Keratinocyte (primary cell): ENCODE measurements around the gene TARS2. TPM values are rescaled to one million over a fixed set of nuclear protein-coding genes. Genes with fewer than 3 reads are reported as not detected.

ENCODE experiments used
- DNase-seq: peaks from one replicate; pipeline ENCODE4 v3.0.0-alpha.2; 2011; ENCODE audit warnings: low read depth, missing footprints, low spot score
- FAIRE-seq: peaks from 2 replicates; lab custom pipeline; 2011; peaks lifted over from hg19 to GRCh38; lab: Jason Lieb, UNC
- H2AFZ ChIP-seq: 2 replicates; pipeline ENCODE4 v1.6.0; 2012; ENCODE audit warnings: low read length, control low read depth, inconsistent platforms; ENCODE audit not compliant: control insufficient read depth
- H3K27ac ChIP-seq: 2 replicates; pipeline ENCODE4 v1.5.1; 2011; ENCODE audit warnings: low read length; ENCODE audit not compliant: control insufficient read depth, insufficient read depth
- H3K27me3 ChIP-seq: 3 replicates; pipeline ENCODE4 v1.6.0; 2011; ENCODE audit warnings: low read length; ENCODE audit not compliant: control insufficient read depth, insufficient read depth; ENCODE audit errors: extremely low read depth
- H3K36me3 ChIP-seq, 2 experiments: 2 replicates in 1 of 2; 3 replicates in 1 of 2; pipeline ENCODE4 v1.5.1; 2011; ENCODE audit warnings: low read length in 2 of 2, mild to moderate bottlenecking in 1 of 2; ENCODE audit not compliant: control insufficient read depth in 2 of 2, insufficient read depth in 2 of 2; ENCODE audit errors: extremely low read depth in 1 of 2
- H3K4me1 ChIP-seq: 3 replicates; pipeline ENCODE4 v1.5.1; 2011; ENCODE audit warnings: low read length; ENCODE audit not compliant: control insufficient read depth, insufficient read depth; ENCODE audit errors: extremely low read depth
- H3K4me2 ChIP-seq: 3 replicates; pipeline ENCODE4 v1.6.0; 2011; ENCODE audit warnings: low read depth, low read length; ENCODE audit not compliant: control insufficient read depth, insufficient read depth; ENCODE audit errors: extremely low read depth
- H3K4me3 ChIP-seq, 3 experiments: fragments of 200-600 bp in 1 of 3; sonication (generic) in 1 of 3; 2 replicates in 2 of 3; 3 replicates in 1 of 3; pipeline ENCODE4 v1.5.1; 2011 to 2016; ENCODE audit warnings: low read length in 3 of 3, mild to moderate bottlenecking in 3 of 3, control low read depth in 2 of 3, inconsistent platforms in 1 of 3, low read depth in 1 of 3, mixed read lengths in 1 of 3, mixed run types in 1 of 3, moderate library complexity in 1 of 3; ENCODE audit not compliant: control insufficient read depth in 2 of 3, insufficient read depth in 2 of 3; ENCODE audit errors: extremely low read depth in 1 of 3
- H3K79me2 ChIP-seq: 2 replicates; pipeline ENCODE4 v1.6.0; 2012; ENCODE audit warnings: low read length; ENCODE audit not compliant: control insufficient read depth, insufficient read depth
- H3K9ac ChIP-seq: 3 replicates; pipeline ENCODE4 v1.6.0; 2011; ENCODE audit warnings: low read length; ENCODE audit not compliant: control insufficient read depth, insufficient read depth; ENCODE audit errors: extremely low read depth
- H3K9me1 ChIP-seq: 3 replicates; pipeline ENCODE4 v1.6.0; 2011; ENCODE audit warnings: low read length; ENCODE audit not compliant: control insufficient read depth, insufficient read depth; ENCODE audit errors: extremely low read depth
- H3K9me3 ChIP-seq: 2 replicates; pipeline ENCODE4 v1.5.1; 2012; ENCODE audit warnings: low read depth, low read length; ENCODE audit not compliant: control insufficient read depth
- H4K20me1 ChIP-seq: 3 replicates; pipeline ENCODE4 v1.6.0; 2011; ENCODE audit warnings: low read length; ENCODE audit not compliant: control insufficient read depth, insufficient read depth; ENCODE audit errors: extremely low read depth
- CTCF ChIP-seq, 3 experiments: IDR thresholded peaks in 1 of 3; conservative IDR thresholded peaks in 1 of 3; optimal IDR thresholded peaks in 1 of 3; 2 replicates in 2 of 3; 3 replicates in 1 of 3; pipeline versions ENCODE3 to v1.5.1; 2011; ENCODE audit warnings: low read length in 3 of 3, mild to moderate bottlenecking in 3 of 3, moderate library complexity in 2 of 3, control low read depth in 1 of 3, inconsistent platforms in 1 of 3; ENCODE audit not compliant: insufficient read depth in 2 of 3; ENCODE audit errors: extremely low read depth in 1 of 3
- EZH2 ChIP-seq: IDR thresholded peaks from one replicate; pipeline ENCODE4 v1.6.1; 2012; ENCODE audit warnings: inconsistent platforms, mild to moderate bottlenecking, low read length, moderate library complexity
- dilution Hi-C: fragments of 300-500 bp; cut with MboI; formaldehyde crosslinking; loops from one replicate; pipeline ENCODE4 v1.7.0; 2020; ENCODE audit warnings: low sequenced_read_pairs; ENCODE audit not compliant: extremely low pct_ligation_motif_present
- polyA plus RNA-seq, 5 experiments: library from polyadenylated mRNA; depleted of rRNA in 3 of 5; stranded (reverse) in 3 of 5; stranded (forward) in 1 of 5; unstranded in 1 of 5; fragments of >200 nt; gene quantifications; 1 replicate in 1 of 5; 2 replicates in 3 of 5; 3 replicates in 1 of 5; pipeline versions ENCODE4 v1.2.1 to v1.2.3, GENCODE V29; 2011 to 2012; ENCODE audit warnings: missing spikeins in 2 of 5, low read depth in 1 of 5, low replicate concordance in 1 of 5

The TARS2 gene
- polyA plus RNA-seq, 1 donor (not counting 4 experiments of a cell fraction or from before 2014, with no cell fraction given) = 28.4 TPM

- Histone ChIP-seq H3K27ac (peak within 1 kb of the TSS; percentile 66), H3K27me3 (no peaks in the 10 kb centered on the region), H3K9me1 (no peaks in the 10 kb centered on the region), H3K9me3 (no peaks in the 10 kb centered on the region), H3K4me3 (peak within 1 kb of the TSS; percentile 40 to 72 (median 45)), H3K9ac (peak within 1 kb of the TSS; percentile 67), H3K36me3 (peaks cover 8 to 17% of the 10 kb centered on the region in 2 experiments), H3K4me2 (peak within 1 kb of the TSS; percentile 78), H3K79me2 (no peaks in the 10 kb centered on the region), H2AFZ (peak within 1 kb of the TSS; percentile 85), H4K20me1 (no peaks in the 10 kb centered on the region), H3K4me1 (peaks cover 23% of the 10 kb centered on the region)
- no peak for TF ChIP-seq CTCF (optimal IDR thresholded peaks at IDR 0.05 in 1 of 3, IDR thresholded peaks at IDR 0.05 in 1 of 3, conservative IDR thresholded peaks at IDR 0.05 in 1 of 3; ENCODE audit: extremely low read depth in 1 of 3, insufficient read depth in 2 of 3, low read length in 3 of 3)
- TF ChIP-seq EZH2 = no peak
- peak; percentile 76 for DNase-seq
- no peak for FAIRE-seq
- dilution Hi-C loops = no loop called here
These were observed 28.3 kb downstream of the TARS2 start, which contains the start of gene FALEC for GRCh38 chr1:150515328-150516049. TSS of gene FALEC (plus strand) at chr1:150515752.

DNA sequence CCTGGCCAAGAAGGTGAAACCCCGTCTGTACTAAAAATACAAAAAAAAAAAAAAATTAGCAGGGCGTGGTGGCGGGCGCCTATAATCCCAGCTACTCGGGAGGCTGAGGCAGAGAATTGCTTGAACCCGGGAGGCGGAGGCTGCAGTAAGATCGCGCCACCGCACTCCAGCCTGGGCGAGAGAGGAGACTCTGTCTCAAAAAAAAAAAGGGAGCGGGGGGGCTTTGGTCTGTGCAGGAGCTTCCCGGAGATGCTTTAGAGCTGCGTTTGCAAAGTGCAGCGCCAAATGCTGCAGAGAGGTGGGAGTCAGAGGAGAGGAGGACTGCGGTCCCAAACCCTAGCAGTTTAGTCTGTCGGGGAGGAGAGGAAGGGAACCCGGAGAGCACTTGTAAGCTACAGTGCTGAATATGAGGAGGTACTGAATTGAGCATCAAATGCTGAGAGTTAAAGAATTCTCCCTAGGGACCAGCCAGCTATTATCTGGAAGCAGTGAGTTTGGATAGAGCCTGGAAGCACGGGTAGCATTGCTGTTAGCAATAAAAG is 28.9 kb downstream of the TARS2 start:
- no peaks in the 10 kb centered on the region for H3K9me3 ChIP-seq
- H3K27ac ChIP-seq = no peak overlapping the region
- H3K4me3 ChIP-seq = peak overlapping the region; percentile 29 to 40 (median 31)
- H3K4me1 ChIP-seq = peaks cover 23% of the 10 kb centered on the region
- H3K9me1 ChIP-seq = no peaks in the 10 kb centered on the region
- no peaks in the 10 kb centered on the region for H3K79me2 ChIP-seq
- no peak for TF ChIP-seq EZH2
- TF ChIP-seq CTCF (optimal IDR thresholded peaks at IDR 0.05 in 1 of 3, IDR thresholded peaks at IDR 0.05 in 1 of 3, conservative IDR thresholded peaks at IDR 0.05 in 1 of 3; ENCODE audit: extremely low read depth in 1 of 3, insufficient read depth in 2 of 3, low read length in 3 of 3) = no peak
- H3K27me3 ChIP-seq = no peaks in the 10 kb centered on the region
- DNase-seq (no peak), FAIRE-seq (no peak)
- H2AFZ ChIP-seq = peak overlapping the region; percentile 46
- dilution Hi-C loops = no loop called here
- H3K36me3 ChIP-seq = peaks cover 8 to 14% of the 10 kb centered on the region in 2 experiments
- H3K9ac ChIP-seq = peak overlapping the region; percentile 67
- peak overlapping the region; percentile 78 for H3K4me2 ChIP-seq
- H4K20me1 ChIP-seq = no peaks in the 10 kb centered on the region
